Measurements from ENCODE around the gene ZNF438. TPM values are rescaled to one million over a fixed set of nuclear protein-coding genes. Genes with fewer than 3 reads are reported as not detected.
A peak's percentile ranks its signal among the peaks of the same experiment; 100 is the strongest.

The ZNF438 gene
- total and polyA plus RNA-seq, 2 of the 8 experiments (the other 6 are each of a cell fraction or from before 2014, with no cell fraction given): 0.95 to 1.7 TPM

GRCh38 chr10:31075434-31075833 is 43.8 kb upstream of the ZNF438 start:
- H2AFZ ChIP-seq (ENCODE audit: low read length): no peak overlapping the region
- WGBS, 2 experiments (ENCODE audit: extremely low coverage in 1 of 2, insufficient coverage in 1 of 2, insufficient read length in 1 of 2, insufficient replicate concordance in 2 of 2, low coverage in 1 of 2, low lambda C conversion rate in 2 of 2, missing lambda C conversion rate in 1 of 2): 82% methylated on average over 4 of the region's 4 CpGs; no CpG with 5 or more reads in 1 of the 2 experiments
- no peak overlapping the region for H2BK5ac ChIP-seq (ENCODE audit: low read depth, low read length)
- no peaks in the 10 kb centered on the region for H3K23me2 ChIP-seq (ENCODE audit: low read depth, low read length)
- H2BK120ac ChIP-seq (replicated peaks; ENCODE audit: low read depth, low read length): no peak overlapping the region
- H3K14ac ChIP-seq (ENCODE audit: insufficient read length): no peak overlapping the region
- H3K27me3 ChIP-seq (replicated peaks in 1 of 4; ENCODE audit: control insufficient read depth in 3 of 4, extremely low read depth in 1 of 4, insufficient read depth in 3 of 4, low read length in 3 of 4): no peaks in the 10 kb centered on the region
- no peak overlapping the region for H3K4me2 ChIP-seq (ENCODE audit: insufficient read depth in 1 of 2, low read depth in 2 of 2, low read length in 2 of 2)
- no peak overlapping the region for H2BK12ac ChIP-seq (ENCODE audit: low read depth, low read length)
- no peaks in the 10 kb centered on the region for H3K9me3 ChIP-seq (ENCODE audit: insufficient read depth in 2 of 2, low read depth in 1 of 2, low read length in 1 of 2)
- H4K8ac ChIP-seq (ENCODE audit: extremely low read depth, insufficient read depth, low read length): no peak overlapping the region
- H3K56ac ChIP-seq (replicated peaks; ENCODE audit: insufficient read length, low read depth, low read length): no peak overlapping the region
- no peak overlapping the region for H2BK20ac ChIP-seq (ENCODE audit: low read length)
- peaks cover 2 to 8% (median 6%) of the 10 kb centered on the region in 4 experiments; a peak in 3 of 7 replicates for H3K4me1 ChIP-seq (replicated peaks in 1 of 4; ENCODE audit: control insufficient read depth in 3 of 4, insufficient read depth in 4 of 4, low read length in 3 of 4)
- no peak overlapping the region for H3K4ac ChIP-seq (replicated peaks; ENCODE audit: insufficient read length, low read depth, low read length)
- H3K23ac ChIP-seq (ENCODE audit: insufficient read length): no peak overlapping the region
- no peaks in the 10 kb centered on the region for H3K79me1 ChIP-seq (ENCODE audit: low read depth, low read length)
- no peak overlapping the region for H3K27ac ChIP-seq (ENCODE audit: low read depth, low read length)
- peaks cover 0 to 2% (median 0%) of the 10 kb centered on the region in 4 experiments; a peak in 1 of 8 replicates for H3K36me3 ChIP-seq (ENCODE audit: control insufficient read depth in 2 of 4, insufficient read depth in 4 of 4, low read length in 3 of 4)
- H4K91ac ChIP-seq (replicated peaks; ENCODE audit: insufficient read length, low read length): no peak overlapping the region
- no peak for DNase-seq (ENCODE audit: low read depth in 1 of 2, low spot score in 2 of 2)
- ChIA-PET CTCF (ENCODE audit: partially characterized antibody) (no interaction called here), POLR2A (ENCODE audit: partially characterized antibody) (no interaction called here)
- H3K79me2 ChIP-seq (ENCODE audit: control insufficient read depth in 1 of 2, insufficient read depth in 2 of 2, low read length in 2 of 2): no peaks in the 10 kb centered on the region
- H3K4me3 ChIP-seq (ENCODE audit: extremely low read depth in 1 of 4, insufficient read depth in 2 of 4, low read depth in 3 of 4, low read length in 4 of 4): no peak overlapping the region
- no peak overlapping the region for H2AK5ac ChIP-seq (ENCODE audit: low read depth, low read length)
- no peaks in the 10 kb centered on the region for H4K20me1 ChIP-seq (replicated peaks in 1 of 2; ENCODE audit: control insufficient read depth in 1 of 2, insufficient read depth in 2 of 2, low read length in 2 of 2)
- H2BK15ac ChIP-seq (ENCODE audit: low read length): no peak overlapping the region
- peak; percentile 50 for FAIRE-seq
- no peak overlapping the region for H3K9ac ChIP-seq (replicated peaks in 1 of 4; ENCODE audit: extremely low read depth in 1 of 4, low read depth in 3 of 4, low read length in 3 of 4)
- TF ChIP-seq HDAC2 (IDR thresholded peaks at IDR 0.05; ENCODE audit: borderline replicate concordance in 1 of 2, low read depth in 2 of 2, low read length in 2 of 2) (no peak), TAF1 (IDR thresholded peaks at IDR 0.05; ENCODE audit: low read depth, low read length) (no peak), BRCA1 (IDR thresholded peaks at IDR 0.05; ENCODE audit: low read depth, low read length) (no peak), SRF (IDR thresholded peaks at IDR 0.05; ENCODE audit: low read depth, low read length) (no peak), MAX (IDR thresholded peaks at IDR 0.05) (no peak), POLR2A (IDR thresholded peaks at IDR 0.05; ENCODE audit: control extremely low read depth in 1 of 2, low read depth in 2 of 2, low read length in 2 of 2) (no peak), KDM1A (IDR thresholded peaks at IDR 0.05; ENCODE audit: borderline replicate concordance, low read length) (no peak), FOSL1 (IDR thresholded peaks at IDR 0.05; ENCODE audit: insufficient read depth, low read depth, low read length) (no peak)
- H4K5ac ChIP-seq (ENCODE audit: insufficient read length, low read depth, low read length): no peak overlapping the region
- H3K18ac ChIP-seq (ENCODE audit: extremely low read depth, low read length): no peak overlapping the region
